Panc1 (cell line): ENCODE measurements around the gene LTB4R2. TPM values are rescaled to one million over a fixed set of nuclear protein-coding genes. Genes with fewer than 3 reads are reported as not detected.

Source experiments
- ATAC-seq: fragments of 200-7000 bp; cut with Tn5 transposase; 2 replicates; pipeline ENCODE4 v1.9.1; 2020; ENCODE audit warnings: mild to moderate bottlenecking, moderate library complexity
- BruUV-seq: library from RNA; stranded (reverse); fragments of 400-500 nt; replicated peaks from 2 replicates; lab custom pipeline; 2021; lab: Mats Ljungman, UMichigan
- CTCF ChIA-PET: fragments of 300-600 bp; sonication (Branson Sonifier 250); formaldehyde crosslinking; loops from one replicate; lab custom pipeline; 2022; ENCODE audit warnings: antibody characterized with exemption; lab: Charles Lee
- POLR2A ChIA-PET: fragments of 300-600 bp; sonication (Branson Sonifier 250); formaldehyde crosslinking; loops from one replicate; lab custom pipeline; 2022; ENCODE audit warnings: antibody characterized with exemption; lab: Charles Lee
- DNase-seq: peaks from one replicate; pipeline ENCODE4 v3.0.0-alpha.2; 2010; ENCODE audit warnings: low read depth, low spot score
- H3K27ac ChIP-seq: 2 replicates; pipeline ENCODE4 v1.5.1; 2011; ENCODE audit warnings: mild to moderate bottlenecking, low read length, inconsistent platforms
- H3K27me3 ChIP-seq: fragments of 200-500 bp; sonication (Bioruptor generic); 2 replicates; pipeline ENCODE4 v1.6.0; 2014; ENCODE audit warnings: low read length, inconsistent platforms; ENCODE audit not compliant: control insufficient read depth, insufficient read depth
- H3K36me3 ChIP-seq: fragments of 200-500 bp; sonication (Bioruptor generic); 2 replicates; pipeline ENCODE4 v1.5.1; 2014; ENCODE audit warnings: inconsistent platforms, mild to moderate bottlenecking, low read length, moderate library complexity; ENCODE audit not compliant: control insufficient read depth, insufficient read depth
- H3K4me1 ChIP-seq: 2 replicates; pipeline ENCODE4 v1.5.1; 2011; ENCODE audit warnings: inconsistent platforms, mild to moderate bottlenecking, low read length, moderate library complexity; ENCODE audit not compliant: control insufficient read depth, insufficient read depth
- H3K4me3 ChIP-seq, 2 experiments: 2 replicates each; pipeline ENCODE4 v1.5.1; 2011 to 2012; ENCODE audit warnings: low read depth in 2 of 2, low read length in 2 of 2, mild to moderate bottlenecking in 2 of 2, inconsistent platforms in 1 of 2, moderate library complexity in 1 of 2
- H3K9me3 ChIP-seq: fragments of 200-500 bp; sonication (Bioruptor generic); 2 replicates; pipeline ENCODE4 v1.5.1; 2014; ENCODE audit warnings: low read depth, mild to moderate bottlenecking, inconsistent platforms, low read length, moderate library complexity; ENCODE audit not compliant: control insufficient read depth, insufficient read depth
- POLR2AphosphoS5 ChIP-seq: IDR thresholded peaks from 2 replicates; pipeline ENCODE4 v1.6.1; 2012; ENCODE audit warnings: mild to moderate bottlenecking, low read depth, low read length, moderate library complexity
- SIN3A ChIP-seq: IDR thresholded peaks from 2 replicates; pipeline ENCODE4 v1.6.1; 2012; ENCODE audit warnings: low read depth, mild to moderate bottlenecking, low read length, moderate library complexity, borderline replicate concordance; ENCODE audit not compliant: insufficient read depth
- TCF7L2 ChIP-seq: IDR thresholded peaks from 2 replicates; pipeline ENCODE4 v1.6.1; 2011; ENCODE audit warnings: mild to moderate bottlenecking, low read depth, low read length, inconsistent platforms
- in situ Hi-C: cut with HindIII; loops from 2 replicates; pipeline ENCODE4 v1.10.0; 2016; ENCODE audit warnings: low sequenced_read_pairs, low pct_unique_long_range_greater_than_20kb
- intact Hi-C: fragments of 100-400 bp; cut with micrococcal nuclease; formaldehyde crosslinking; loops from one replicate; pipeline ENCODE4 v1.10.0; 2022; ENCODE audit not compliant: unreplicated experiment
- total RNA-seq: library from RNA; stranded (reverse); gene quantifications from one replicate; pipeline ENCODE4 v1.2.1, GENCODE V29; 2021; ENCODE audit not compliant: unreplicated experiment
- TF ChIP-seq, protein P1 (sequence below): fragments of 450-650 bp; IDR thresholded peaks from 2 replicates; pipeline ENCODE4 v1.5.1; 2017; ENCODE audit warnings: mild to moderate bottlenecking
- TF ChIP-seq, protein P2 (sequence below), 2 experiments: IDR thresholded peaks; 2 replicates each; pipeline ENCODE4 v1.6.1; 2011 to 2012; ENCODE audit warnings: low read depth in 2 of 2, control low read depth in 1 of 2, low read length in 1 of 2, mild to moderate bottlenecking in 1 of 2, moderate library complexity in 1 of 2; ENCODE audit not compliant: insufficient read depth in 1 of 2

Gene LTB4R2
- total RNA-seq, 1 experiment from 2014 or later = 6.9 TPM

DNA sequence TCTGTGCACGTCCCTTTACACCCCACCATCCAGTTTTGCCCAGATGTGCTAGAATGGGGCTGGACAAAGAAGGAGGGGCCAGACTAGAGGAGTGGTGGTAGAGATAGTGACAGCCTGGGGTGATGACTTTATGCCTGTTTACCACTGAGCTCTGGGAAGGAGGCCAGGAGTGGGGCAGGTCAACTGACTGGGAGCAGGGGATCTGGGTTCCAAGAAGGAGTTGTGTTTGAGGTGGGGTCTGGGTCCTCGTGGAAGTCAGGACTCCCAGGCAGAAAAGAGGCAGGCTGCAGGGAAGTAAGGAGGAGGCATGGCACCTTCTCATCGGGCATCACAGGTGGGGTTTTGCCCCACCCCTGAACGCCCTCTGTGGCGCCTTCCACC is 315 bp downstream of the LTB4R2 start:
- TF ChIP-seq SIN3A (no peak), POLR2AphosphoS5 (no peak), TCF7L2 (no peak)
- TF ChIP-seq, protein P1, sequence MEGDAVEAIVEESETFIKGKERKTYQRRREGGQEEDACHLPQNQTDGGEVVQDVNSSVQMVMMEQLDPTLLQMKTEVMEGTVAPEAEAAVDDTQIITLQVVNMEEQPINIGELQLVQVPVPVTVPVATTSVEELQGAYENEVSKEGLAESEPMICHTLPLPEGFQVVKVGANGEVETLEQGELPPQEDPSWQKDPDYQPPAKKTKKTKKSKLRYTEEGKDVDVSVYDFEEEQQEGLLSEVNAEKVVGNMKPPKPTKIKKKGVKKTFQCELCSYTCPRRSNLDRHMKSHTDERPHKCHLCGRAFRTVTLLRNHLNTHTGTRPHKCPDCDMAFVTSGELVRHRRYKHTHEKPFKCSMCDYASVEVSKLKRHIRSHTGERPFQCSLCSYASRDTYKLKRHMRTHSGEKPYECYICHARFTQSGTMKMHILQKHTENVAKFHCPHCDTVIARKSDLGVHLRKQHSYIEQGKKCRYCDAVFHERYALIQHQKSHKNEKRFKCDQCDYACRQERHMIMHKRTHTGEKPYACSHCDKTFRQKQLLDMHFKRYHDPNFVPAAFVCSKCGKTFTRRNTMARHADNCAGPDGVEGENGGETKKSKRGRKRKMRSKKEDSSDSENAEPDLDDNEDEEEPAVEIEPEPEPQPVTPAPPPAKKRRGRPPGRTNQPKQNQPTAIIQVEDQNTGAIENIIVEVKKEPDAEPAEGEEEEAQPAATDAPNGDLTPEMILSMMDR = no peak
- TF ChIP-seq, protein P2, sequence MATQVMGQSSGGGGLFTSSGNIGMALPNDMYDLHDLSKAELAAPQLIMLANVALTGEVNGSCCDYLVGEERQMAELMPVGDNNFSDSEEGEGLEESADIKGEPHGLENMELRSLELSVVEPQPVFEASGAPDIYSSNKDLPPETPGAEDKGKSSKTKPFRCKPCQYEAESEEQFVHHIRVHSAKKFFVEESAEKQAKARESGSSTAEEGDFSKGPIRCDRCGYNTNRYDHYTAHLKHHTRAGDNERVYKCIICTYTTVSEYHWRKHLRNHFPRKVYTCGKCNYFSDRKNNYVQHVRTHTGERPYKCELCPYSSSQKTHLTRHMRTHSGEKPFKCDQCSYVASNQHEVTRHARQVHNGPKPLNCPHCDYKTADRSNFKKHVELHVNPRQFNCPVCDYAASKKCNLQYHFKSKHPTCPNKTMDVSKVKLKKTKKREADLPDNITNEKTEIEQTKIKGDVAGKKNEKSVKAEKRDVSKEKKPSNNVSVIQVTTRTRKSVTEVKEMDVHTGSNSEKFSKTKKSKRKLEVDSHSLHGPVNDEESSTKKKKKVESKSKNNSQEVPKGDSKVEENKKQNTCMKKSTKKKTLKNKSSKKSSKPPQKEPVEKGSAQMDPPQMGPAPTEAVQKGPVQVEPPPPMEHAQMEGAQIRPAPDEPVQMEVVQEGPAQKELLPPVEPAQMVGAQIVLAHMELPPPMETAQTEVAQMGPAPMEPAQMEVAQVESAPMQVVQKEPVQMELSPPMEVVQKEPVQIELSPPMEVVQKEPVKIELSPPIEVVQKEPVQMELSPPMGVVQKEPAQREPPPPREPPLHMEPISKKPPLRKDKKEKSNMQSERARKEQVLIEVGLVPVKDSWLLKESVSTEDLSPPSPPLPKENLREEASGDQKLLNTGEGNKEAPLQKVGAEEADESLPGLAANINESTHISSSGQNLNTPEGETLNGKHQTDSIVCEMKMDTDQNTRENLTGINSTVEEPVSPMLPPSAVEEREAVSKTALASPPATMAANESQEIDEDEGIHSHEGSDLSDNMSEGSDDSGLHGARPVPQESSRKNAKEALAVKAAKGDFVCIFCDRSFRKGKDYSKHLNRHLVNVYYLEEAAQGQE (IDR thresholded peaks at IDR 0.05; ENCODE audit: insufficient read depth in 1 of 2, low read depth in 2 of 2, low read length in 1 of 2) = no peak
- POLR2A ChIA-PET = no interaction called here
- no peaks in the 10 kb centered on the region for H3K9me3 ChIP-seq
- ATAC-seq (no peak), DNase-seq (no peak)
- CTCF ChIA-PET = no interaction called here
- H3K27me3 ChIP-seq = no peaks in the 10 kb centered on the region
- intact Hi-C loops (no loop called here), in situ Hi-C loops (no loop called here)
- no peak overlapping the region for H3K4me3 ChIP-seq
- no peak overlapping the region for H3K27ac ChIP-seq
- no peaks in the 10 kb centered on the region for H3K36me3 ChIP-seq
- H3K4me1 ChIP-seq = no peaks in the 10 kb centered on the region
- no TSS peak for BruUV-seq

DNA sequence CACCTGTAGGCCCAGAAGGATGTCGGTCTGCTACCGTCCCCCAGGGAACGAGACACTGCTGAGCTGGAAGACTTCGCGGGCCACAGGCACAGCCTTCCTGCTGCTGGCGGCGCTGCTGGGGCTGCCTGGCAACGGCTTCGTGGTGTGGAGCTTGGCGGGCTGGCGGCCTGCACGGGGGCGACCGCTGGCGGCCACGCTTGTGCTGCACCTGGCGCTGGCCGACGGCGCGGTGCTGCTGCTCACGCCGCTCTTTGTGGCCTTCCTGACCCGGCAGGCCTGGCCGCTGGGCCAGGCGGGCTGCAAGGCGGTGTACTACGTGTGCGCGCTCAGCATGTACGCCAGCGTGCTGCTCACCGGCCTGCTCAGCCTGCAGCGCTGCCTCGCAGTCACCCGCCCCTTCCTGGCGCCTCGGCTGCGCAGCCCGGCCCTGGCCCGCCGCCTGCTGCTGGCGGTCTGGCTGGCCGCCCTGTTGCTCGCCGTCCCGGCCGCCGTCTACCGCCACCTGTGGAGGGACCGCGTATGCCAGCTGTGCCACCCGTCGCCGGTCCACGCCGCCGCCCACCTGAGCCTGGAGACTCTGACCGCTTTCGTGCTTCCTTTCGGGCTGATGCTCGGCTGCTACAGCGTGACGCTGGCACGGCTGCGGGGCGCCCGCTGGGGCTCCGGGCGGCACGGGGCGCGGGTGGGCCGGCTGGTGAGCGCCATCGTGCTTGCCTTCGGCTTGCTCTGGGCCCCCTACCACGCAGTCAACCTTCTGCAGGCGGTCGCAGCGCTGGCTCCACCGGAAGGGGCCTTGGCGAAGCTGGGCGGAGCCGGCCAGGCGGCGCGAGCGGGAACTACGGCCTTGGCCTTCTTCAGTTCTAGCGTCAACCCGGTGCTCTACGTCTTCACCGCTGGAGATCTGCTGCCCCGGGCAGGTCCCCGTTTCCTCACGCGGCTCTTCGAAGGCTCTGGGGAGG is 985 bp downstream of the LTB4R2 start, which contains the start of gene LTB4R:
Gene LTB4R, plus strand, starts transcription at position 857 of the 959 bp plus-strand sequence. CDS start 4,150 bp downstream, outside the sequence.
- no TSS peak for BruUV-seq
- intact Hi-C loops (no loop called here), in situ Hi-C loops (no loop called here)
- ChIA-PET POLR2A (interaction anchor here (0.5 kb wide), 1 partner anchor 70 kb away, joined by 3 read pairs; no protein-coding TSS in a partner anchor), CTCF (no interaction called here)
- TF ChIP-seq, protein P1 = no peak
- TF ChIP-seq, protein P2 (IDR thresholded peaks at IDR 0.05; ENCODE audit: insufficient read depth in 1 of 2, low read depth in 2 of 2, low read length in 1 of 2) = no peak
- TF ChIP-seq POLR2AphosphoS5 (no peak), SIN3A (no peak), TCF7L2 (no peak)
- Histone ChIP-seq H3K27me3 (no peaks in the 10 kb centered on the region), H3K4me3 (no peak within 1 kb of the TSS), H3K27ac (no peak within 1 kb of the TSS), H3K36me3 (no peaks in the 10 kb centered on the region), H3K4me1 (no peaks in the 10 kb centered on the region), H3K9me3 (no peaks in the 10 kb centered on the region)
- no peak for DNase-seq
- no peak for ATAC-seq
